Anterior cingulate cortex (tissue), 58 donors: Measurements from ENCODE around the gene SMYD2.

Source experiments
- DNase-seq, 58 donors: peaks; one replicate each; lab custom pipeline; 2025; lab: John Stamatoyannopoulos, UW

Gene SMYD2

GRCh38 chr1:214326406-214326805 is 45.4 kb downstream of the SMYD2 start:
- DNase-seq, result no peak

DNA sequence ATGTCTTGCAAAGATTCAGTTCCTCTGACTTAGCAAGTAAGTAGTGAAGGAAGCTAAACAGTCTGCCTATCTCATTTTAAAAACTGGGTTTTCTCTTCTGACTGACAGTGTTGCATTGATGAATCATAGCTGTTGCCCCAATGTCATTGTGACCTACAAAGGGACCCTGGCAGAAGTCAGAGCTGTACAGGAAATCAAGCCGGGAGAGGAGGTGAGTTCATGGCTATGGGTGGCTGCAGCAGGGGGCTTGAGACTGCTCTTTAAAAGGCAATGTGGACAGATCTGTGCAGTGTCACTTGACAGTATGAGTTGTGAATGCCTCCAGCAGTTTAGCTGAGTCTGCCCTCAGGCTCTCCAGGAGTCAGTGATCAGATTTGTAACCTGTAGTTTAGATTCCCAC is 46.6 kb downstream of the SMYD2 start:
- DNase-seq, result no peak

- DNase-seq, result peak in 56 of 58 donors; percentile 8 to 83 (median 63)
These were observed 48.0 kb downstream of the SMYD2 start for GRCh38 chr1:214328770-214329469.

GRCh38 chr1:214329470-214330220 is 48.7 kb downstream of the SMYD2 start:
- DNase-seq, result no peak

DNA sequence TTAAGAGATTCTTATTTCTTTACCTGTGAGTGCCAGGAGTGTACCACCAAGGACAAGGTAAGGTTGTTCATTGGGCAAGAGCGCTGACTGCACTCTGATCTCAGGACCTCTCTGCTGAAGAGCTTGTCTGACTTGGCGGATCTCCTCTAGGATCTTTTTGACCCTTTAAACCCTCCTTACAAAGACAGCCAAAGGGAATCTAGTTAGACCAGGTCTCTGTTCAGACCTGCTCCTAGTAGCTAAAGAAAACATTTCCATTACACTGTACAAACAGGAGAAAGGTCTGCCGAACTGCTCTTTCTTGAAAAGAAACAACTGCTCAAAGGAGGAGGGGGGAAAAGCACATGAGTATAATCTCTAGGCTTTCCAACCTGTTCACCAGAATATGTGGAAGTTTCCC is 49.3 kb downstream of the SMYD2 start:
- no peak for DNase-seq

DNA sequence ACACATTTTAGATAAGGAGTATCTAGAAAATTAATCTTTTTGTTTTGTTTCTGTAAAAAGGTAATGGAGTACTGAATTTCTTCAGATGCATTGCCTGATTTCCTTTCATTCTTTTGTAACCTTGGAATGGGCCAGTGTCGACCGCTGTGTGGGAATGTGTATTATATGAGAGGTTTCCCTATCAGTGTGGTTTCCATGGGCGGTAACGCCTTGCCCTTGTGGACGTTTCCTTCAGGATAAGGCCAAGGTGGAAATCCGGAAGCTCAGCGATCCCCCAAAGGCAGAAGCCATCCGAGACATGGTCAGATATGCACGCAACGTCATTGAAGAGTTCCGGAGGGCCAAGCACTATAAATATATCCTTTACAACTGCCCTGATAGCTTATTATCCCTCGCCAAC is 49.8 kb downstream of the SMYD2 start:
- no peak for DNase-seq

DNA sequence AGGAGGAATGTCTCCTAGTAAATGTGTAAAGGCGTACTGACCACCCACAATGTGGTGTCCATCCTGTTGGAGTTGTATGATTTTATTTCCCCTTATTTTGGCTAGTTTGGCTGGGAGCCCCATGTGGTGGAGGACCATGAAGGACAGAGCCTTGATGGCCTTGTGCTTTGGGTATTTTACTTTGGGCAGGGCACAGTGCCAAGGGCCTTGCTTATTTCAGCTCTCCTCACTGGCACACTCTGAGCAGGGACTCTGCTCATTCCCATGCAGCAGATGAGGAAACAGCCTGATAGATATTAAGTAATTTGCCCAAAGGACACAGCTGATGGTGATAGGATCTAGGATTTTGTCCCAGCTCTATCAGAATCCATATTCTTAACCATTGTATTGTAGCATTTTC is 50.2 kb downstream of the SMYD2 start:
- DNase-seq, result no peak

DNA sequence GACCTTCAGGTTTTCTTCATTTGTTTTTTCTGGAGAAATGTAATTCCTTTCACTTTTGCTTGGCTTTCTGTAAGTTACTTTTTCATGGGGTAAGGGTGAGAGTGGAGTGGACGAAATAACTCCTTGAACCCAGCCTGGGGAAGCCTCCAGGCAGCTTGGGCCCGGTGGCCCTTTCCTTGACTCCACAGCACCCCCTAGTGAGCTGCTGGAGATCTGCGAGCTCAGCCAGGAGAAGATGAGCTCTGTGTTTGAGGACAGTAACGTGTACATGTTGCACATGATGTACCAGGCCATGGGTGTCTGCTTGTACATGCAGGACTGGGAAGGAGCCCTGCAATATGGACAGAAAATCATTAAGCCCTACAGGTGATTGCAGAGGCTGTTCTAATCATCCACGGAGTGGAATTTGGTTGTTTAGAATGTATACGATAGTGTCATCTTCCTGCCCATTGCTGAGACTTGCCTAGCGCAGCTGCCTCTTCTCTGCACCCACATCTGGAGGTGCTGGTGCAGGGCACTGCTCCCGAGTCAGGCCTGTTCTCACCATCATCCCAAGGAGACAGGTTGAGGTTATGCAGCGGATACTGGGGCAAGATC is 51.0 kb downstream of the SMYD2 start:
- DNase-seq, result peak in 14 of 58 donors; percentile 1 to 34 (median 7)

GRCh38 chr1:214332946-214333798 is 52.2 kb downstream of the SMYD2 start:
- DNase-seq, result peak in 44 of 58 donors; percentile 5 to 78 (median 20)

- DNase-seq, result no peak
These were observed 54.6 kb downstream of the SMYD2 start for GRCh38 chr1:214335567-214335966.

DNA sequence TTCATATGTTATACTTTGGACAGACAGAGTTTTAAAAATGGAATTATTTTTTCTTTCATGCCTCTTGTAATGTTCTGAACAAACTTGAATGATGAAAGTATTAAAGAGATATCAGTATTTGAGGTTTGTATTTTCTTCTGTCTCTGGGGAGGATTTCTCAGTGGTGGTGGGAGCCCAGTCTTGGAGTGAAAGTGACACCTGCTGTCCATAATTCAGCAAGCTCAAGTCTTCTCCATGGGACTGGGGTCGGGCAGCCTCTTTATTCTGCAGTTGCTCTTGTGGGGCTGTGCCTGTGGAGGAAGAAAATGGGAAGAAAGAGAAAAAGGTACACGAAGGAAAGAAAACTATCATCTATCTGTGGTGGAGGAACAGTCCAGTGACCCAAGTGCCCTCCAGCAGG is 56.1 kb downstream of the SMYD2 start:
- DNase-seq, result no peak

- DNase-seq, result no peak
These were observed 56.6 kb downstream of the SMYD2 start for GRCh38 chr1:214337511-214337910.

DNA sequence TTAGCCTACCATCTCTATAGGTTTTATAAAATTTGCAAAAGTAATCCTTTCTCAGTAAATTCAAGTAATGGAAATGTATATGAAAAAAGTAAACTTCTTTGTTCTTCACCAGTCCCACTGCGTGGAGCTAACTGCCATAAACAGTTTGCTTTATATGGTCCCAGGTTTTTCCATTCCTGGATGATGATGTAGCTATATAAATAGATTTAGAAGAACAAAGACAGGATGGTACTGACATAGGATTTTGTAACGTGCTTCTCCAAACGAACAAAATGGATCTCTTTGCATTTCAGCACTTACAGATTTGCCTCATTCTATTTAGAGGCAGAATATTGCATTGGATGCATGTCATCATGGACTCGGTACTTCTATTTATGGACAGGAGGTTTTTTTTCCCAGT is 57.3 kb downstream of the SMYD2 start:
- DNase-seq, result no peak

DNA sequence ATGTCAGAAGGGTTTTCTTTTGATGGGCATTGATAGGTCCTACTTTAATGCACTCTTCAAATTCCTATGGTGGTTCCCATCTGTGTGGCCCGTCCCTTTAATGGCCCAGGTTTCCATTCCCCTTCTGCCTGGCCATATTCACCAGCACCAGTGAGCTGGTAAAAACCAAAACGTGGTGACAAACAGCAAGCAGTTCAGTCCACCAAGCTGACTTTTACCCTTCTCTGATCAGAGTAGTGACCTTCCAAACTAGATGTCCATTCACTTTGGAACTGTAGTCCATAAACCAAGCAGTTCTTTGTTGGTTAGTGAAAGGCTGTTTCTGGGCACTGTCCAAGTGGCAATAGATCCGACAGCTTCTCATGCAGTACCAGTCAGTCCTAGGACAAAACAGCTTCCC is 60.5 kb downstream of the SMYD2 start:
- DNase-seq, result no peak

DNA sequence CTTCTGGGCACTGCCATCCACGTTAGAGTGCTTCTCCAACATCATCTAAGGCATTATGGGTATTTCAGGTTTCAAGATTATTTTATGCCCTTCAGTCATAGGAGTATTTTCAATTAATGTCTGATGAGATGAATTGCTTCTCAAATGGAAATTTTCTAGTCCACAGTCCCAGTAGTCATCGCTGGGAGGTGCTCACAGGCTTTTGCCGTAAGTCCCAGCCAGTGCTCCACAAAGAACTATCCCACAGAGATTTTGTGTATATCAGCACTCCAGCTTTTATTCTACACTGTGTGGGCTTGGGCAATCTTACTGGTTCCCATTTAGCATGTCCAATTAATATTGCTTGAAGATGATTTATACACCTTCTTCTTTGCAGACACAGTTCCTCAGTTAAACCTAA is 61.0 kb downstream of the SMYD2 start:
- no peak for DNase-seq

DNA sequence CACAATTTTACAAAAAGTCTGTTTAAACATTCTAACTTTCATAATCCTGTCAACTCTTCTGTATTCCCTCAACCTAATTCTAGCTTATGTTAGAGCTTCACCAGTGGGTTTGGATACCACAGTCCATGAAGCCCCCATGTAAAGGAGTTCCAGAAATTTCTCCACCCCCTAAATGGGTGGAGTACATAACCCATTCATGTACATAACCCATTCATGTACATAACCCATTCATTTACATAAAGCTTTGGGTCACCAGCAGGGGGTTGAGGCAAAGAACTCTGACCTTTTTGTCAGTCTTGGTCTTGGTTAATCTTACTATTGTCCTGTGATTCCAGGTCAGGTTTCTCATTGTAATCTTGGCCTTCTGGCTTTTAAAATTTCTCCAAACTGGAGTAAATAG is 61.6 kb downstream of the SMYD2 start:
- DNase-seq, result no peak

DNA sequence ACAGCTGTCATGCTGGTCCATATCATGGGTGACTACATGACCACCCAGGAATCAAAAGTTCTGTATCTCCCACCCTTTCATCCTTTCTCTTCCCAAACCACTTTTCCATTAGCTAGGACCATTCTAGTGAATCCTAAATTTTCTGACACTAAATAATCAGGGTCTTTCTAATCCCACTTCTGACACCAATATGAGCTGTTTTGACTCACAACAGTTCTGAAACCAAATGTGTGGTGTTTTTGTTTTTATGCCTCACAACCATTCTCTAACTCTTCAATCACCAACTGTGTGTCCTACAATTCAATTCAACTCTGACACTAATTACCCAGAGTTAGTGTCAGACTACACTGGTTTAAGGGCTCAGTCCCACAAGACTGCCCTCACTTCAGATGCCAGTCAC is 63.9 kb downstream of the SMYD2 start:
- no peak for DNase-seq

DNA sequence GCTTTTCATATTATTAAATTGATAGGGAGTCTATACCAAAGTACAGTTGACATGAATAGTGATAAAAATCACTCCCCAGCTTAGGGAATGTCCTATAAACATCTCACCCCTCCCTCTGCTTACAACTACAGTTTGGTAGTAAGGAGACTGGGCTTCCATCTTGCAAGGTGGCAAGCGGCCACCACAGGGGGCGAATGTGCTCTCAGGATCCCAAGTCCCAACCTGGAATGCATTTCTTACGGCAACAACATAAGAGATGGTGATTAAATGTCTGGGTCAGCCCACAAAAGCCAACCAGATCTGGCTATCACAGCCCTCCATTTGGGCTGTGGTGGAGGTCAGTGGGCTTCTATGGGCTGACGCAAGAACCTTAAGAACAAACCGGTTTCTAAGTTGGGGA is 68.0 kb downstream of the SMYD2 start:
- DNase-seq, result no peak

DNA sequence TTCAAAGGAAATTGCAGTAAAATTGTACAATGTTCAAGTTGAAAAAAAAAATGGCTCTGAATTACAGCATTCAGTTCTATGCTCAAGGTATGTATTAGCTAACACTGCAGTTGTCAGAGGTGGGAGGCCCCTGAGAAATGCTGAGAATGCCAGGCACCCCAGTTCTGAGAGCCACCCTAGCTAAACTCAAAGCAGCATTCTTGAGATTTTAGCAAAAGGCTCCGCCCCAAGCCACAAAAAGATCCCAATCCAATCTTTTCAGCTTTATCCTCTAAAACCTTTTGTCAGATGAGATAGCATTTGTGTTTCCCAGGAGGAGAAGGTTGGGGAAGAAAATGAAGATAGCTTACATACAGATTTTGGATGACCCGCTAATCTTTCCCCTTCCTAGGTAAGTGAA is 68.8 kb downstream of the SMYD2 start:
- no peak for DNase-seq

DNA sequence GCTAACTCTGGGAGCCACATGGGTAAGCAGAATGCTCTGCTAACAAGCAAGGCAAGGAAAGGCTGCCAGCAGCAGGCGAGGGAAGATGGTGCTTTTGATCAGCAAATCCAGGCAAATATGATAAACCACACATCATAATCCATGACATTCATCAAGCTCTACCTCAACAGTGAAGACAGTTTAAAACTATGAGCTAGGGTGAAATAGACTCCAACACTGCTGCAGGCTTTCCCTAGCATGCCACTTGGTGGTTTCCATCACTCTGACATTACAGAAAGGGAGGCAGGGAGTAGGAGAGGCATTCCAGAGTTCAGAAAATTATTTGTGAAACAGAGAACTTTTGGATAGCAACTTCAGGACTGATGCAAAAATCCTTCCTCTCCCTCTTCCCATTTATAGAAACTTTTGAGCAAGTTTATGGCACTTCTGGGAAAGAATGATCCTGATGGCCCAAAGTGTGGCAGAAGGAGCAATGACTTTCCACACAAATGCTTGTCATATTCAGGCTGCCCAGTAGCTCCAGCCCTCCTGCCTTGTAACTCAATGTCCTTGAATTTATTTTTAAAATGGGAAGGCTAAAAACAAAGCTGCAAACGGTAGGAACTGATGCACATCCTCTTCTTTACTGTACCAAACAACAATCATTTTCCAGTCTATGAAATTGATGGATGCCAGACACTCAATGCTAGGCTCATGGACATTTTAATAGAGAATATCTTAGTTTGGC is 70.8 kb downstream of the SMYD2 start:
- DNase-seq, result no peak
